Skin of body (tissue), 2 donors: ENCODE results near the gene LRRN2. TPM values are rescaled to one million over a fixed set of nuclear protein-coding genes. Genes with fewer than 3 reads are reported as not detected.

Experiments
- DNase-seq: peaks from one replicate; lab custom pipeline; 2025; lab: John Stamatoyannopoulos, UW
- total RNA-seq: library from RNA; depleted of rRNA; stranded (reverse); fragments of >200 nt; gene quantifications from one replicate; pipeline ENCODE4 v1.2.3, GENCODE V29; 2014

The LRRN2 gene
- total RNA-seq, 1 donor from 2014 or later = 0.89 TPM

GRCh38 chr1:204663644-204664383 is 21.7 kb downstream of the LRRN2 start:
- no peak for DNase-seq

GRCh38 chr1:204662530-204662929 is 23.0 kb downstream of the LRRN2 start:
- DNase-seq = no peak

- no peak for DNase-seq
Observed at GRCh38 chr1:204660509-204660908, 25.0 kb downstream of the LRRN2 start.

DNA sequence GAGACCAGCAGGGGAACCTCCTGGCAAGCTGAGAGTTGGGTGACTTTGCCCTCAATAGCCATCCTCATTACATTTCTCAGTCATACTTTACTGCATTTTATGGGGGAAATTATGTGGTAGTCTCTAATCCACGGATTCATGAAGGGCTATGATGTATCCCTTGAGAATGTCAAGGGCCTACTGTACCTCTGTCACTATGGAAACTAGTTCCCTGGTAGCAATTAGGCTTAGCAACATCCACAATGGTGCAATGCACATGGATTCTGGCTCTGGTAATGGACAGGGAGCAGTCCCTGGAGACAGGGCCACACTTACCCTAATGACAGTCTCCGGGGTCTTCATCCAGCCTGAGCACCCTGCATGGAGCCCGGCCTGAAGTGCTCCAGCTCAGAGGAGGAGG is 26.5 kb downstream of the LRRN2 start:
- DNase-seq = no peak

GRCh38 chr1:204658295-204658694 is 27.2 kb downstream of the LRRN2 start:
- DNase-seq = no peak

DNA sequence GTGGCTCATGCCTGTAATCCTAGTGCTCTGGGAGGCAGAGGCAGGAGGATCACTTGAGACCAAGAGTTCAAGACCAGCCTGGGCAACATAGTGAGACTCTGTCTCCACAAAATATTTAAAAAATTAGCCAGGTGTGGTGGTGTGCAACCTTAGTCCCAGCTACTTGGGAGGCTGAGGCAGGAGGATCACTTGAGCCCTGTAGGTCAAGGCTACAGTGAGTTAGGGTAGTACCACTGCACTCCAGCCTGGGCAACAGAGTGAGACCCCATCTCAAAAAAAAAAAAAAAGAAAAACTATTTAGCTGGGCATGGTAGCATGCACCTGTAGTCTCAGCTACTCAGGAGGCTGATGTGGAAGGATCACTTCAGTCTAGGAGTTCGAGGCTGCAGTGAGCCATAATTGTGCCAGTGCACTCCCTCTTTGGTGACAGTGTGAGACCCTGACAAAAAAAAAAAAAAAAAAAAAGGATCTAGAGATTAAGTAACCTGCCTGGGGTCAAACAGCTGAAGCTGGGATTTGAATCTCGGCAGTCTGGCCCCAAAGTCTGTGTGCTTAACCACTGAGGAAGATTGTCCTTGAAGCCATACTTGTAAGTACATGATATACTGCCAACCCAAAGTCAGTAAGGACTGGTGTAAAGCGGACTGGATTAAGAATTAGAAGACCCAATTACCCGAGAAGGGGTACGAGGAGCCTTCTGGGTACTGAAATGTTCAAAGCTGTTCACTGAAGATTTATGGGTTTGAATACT is 31.8 kb downstream of the LRRN2 start:
- DNase-seq = no peak

GRCh38 chr1:204652497-204652896 is 33.0 kb downstream of the LRRN2 start:
- no peak for DNase-seq

- DNase-seq = no peak
Observed at GRCh38 chr1:204651843-204652421, 33.6 kb downstream of the LRRN2 start.

DNA sequence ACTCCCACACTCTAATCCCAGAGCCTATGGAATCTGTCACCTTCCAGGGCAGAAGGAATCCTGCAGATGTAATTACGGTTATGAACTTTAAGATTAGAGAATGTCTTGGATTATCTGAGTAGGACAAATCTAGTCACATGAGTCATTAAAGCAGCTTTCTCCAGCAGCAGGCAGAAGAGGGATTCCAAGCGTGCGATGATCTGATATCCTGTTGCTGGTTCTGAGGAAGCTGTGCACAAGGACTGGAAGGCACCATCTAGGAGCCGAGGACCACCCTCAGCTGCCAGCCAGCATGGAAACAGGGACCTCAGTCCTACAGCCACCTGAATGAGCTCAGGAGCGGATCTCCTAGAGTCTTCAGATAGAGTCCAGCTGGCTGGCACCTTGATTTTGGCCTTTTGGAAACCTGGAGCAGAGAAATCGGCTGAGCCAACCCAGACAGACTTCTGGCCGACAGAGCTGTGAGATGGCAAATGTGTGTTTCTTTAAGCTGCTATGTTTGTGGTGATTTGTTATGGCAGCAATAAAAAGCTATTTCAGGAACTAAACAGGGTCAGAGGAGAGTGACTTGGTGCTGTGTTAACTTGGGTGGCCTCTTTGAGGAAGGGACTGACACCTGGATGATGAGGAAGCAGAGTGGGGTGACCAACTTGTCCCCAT is 34.5 kb downstream of the LRRN2 start:
- DNase-seq = no peak

DNA sequence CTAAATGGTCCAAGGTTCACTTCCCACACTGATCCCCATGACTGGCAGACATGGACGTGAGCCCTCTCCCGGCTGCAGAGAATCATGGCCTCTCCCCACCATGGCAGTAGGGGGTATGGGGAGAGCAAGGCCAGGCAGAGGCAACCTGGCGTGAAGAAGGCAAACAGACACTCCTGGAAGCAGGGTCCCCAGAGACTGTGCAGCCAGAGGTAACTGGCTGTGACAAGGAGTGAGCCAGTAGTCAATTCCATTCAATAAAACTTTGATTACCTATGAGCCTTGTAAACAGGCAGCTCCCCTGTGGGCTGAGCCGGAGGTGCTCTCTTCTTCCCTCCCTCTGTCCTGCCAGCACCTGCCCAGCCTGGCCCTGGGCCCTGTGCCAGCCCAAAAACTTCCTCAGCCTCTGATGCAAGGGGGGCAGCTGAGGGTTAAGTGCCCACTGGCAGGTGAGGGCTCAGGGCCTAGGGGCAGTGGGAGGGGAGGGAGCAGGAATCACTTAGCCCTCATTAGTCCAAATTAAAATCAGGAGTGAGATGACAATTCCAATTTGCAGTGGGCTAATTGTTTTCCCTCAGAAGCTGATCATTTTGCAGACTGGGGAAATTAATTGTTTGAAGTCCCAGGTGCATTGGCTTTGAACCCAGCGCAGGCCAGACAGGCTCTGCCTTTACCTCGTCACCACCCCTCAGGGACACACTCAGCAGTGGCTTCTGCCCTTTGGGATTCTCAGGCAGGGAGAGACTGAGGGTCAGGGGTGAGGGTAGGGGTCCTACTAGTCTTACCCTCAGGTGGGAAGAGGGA is 35.6 kb downstream of the LRRN2 start:
- DNase-seq = no peak

DNA sequence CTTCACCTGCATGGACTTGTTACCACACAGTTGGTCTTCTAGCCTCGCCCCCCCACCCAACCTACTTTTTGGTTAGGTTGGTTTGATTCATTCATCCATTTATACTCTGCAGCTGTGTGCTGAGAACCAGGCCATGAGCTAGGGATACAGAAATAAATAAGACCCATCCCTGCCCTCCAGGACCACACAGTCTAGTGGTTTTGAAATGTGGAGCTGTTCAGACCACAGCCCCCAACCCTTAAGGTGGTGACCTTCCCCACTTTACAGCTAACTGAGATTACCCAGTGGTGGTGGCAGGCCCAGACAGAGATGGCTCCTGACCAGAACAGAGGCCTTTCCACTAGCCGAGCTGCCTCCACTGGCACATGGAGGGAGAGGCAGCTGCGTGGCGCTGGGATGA is 37.0 kb downstream of the LRRN2 start:
- no peak for DNase-seq

GRCh38 chr1:204647805-204648153 is 37.8 kb downstream of the LRRN2 start:
- no peak for DNase-seq

GRCh38 chr1:204647114-204647804 is 38.3 kb downstream of the LRRN2 start:
- DNase-seq = no peak

GRCh38 chr1:204645666-204646065 is 39.9 kb downstream of the LRRN2 start:
- no peak for DNase-seq

DNA sequence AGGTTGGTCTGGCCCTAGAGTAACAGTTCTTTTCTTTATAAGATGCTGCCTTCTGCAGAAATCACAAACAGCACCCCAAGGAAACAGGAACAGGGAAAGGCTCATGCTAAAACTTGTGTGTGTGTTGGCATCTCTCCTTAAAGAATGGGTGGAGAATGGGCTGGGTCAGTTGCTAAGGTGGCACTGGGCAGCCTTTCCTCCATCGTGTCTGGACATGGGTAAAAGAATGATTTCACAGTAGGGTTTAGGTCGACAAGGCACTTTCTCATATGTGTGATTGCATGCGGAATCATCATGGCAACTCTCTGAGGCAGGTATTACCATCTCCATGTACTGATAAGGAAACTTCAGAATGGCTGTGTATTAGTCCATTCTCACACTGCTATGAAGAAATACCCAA is 40.3 kb downstream of the LRRN2 start:
- DNase-seq = no peak

GRCh38 chr1:204643503-204643902 is 42.0 kb downstream of the LRRN2 start:
- no peak for DNase-seq

GRCh38 chr1:204641936-204642335 is 43.6 kb downstream of the LRRN2 start:
- DNase-seq = no peak

DNA sequence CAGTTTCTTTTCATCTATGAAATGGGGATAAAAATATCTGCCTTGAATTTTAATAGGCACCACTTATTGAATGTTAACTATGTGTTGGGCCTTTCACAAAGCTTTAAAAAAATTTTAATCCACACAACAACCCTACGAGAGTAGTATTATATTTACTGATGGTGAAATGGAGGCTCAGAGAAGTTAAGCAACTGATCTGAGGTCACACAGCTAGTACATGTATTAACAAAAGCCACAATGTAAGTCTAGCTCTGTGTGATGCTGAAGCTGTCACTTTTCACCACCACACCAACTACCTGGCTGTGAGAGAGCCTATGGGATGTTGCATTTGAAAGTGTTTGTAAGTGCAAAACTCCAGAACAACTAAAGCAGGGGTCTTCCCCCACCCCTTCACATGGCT is 44.1 kb downstream of the LRRN2 start:
- no peak for DNase-seq

DNA sequence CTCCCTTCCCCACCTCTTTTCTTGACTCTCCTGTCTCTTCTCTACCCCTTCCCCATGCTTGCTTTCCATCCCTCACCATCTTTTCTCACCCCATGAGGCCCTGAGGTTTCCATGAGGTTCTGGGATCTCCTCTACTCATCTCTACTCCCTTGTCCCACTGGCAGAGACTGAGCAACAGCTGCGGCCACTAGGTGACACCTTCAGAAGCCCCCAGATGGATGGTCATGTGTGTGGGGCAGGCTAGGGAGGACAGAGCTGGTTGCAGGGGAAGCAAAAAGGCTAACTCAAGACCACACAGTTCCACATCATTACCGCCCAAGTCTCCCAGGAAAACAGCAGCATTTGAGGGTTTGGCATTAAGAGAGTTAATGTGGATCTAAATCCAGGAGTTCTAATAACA is 45.0 kb downstream of the LRRN2 start:
- DNase-seq = no peak

DNA sequence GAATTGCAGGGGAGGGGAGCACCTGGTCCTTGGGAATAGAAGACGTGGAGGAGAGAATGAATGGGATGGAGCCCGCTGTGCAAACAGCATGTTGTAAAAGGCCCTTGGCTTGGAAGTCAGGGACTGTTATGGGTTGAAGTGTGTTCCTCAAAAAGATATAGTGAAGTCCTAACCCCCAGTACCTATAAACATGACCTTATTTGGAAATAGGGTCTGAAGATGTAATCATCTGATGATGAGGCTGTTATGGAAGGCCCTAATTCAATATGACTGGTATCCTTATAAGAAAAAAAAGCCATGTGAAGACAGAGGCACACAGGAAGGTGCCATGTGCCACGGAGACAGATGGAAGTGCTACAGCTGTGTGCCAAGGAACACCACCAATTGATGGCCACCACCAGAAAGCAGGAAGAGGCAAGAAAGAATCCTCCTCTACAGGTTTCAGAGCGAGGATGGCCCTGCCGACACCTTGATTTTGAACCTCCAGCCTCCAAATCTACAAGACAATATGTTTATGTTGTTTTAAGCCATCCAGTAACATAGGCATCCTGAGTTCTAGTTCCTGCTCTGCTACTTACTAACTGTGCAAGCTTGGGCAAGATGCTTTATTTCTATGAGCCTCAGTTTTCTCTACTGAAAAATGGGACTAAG is 51.2 kb downstream of the LRRN2 start:
- DNase-seq = no peak
